SK-N-MC (cell line): Measurements from ENCODE around the gene FBRS.
"Not testable (repeated sequence)": the region's sequence is repeated elsewhere in the genome, so short reads cannot be mapped to it uniquely, and the experiment has no call there.

Source experiments
- DNase-seq: peaks from one replicate; pipeline ENCODE4 v3.0.0-alpha.2; 2011; ENCODE audit warnings: low read depth, low spot score
- H3K27ac ChIP-seq: fragments of 200-600 bp; sonication (generic); 2 replicates; pipeline ENCODE4 v1.5.1; 2016; ENCODE audit warnings: mixed run types
- H3K36me3 ChIP-seq: fragments of 200-600 bp; sonication (generic); 2 replicates; pipeline ENCODE4 v1.6.1; 2017; ENCODE audit warnings: antibody characterized with exemption, low read length, mixed read lengths; ENCODE audit not compliant: insufficient read depth
- H3K4me3 ChIP-seq: fragments of 200-600 bp; sonication (generic); 2 replicates; pipeline ENCODE4 v1.5.1; 2016
- H3K9ac ChIP-seq: fragments of 200-600 bp; sonication (generic); 2 replicates; pipeline ENCODE4 v1.8.0; 2017; ENCODE audit warnings: mixed run types, mixed read lengths; ENCODE audit not compliant: insufficient read length
- H3K9me3 ChIP-seq: fragments of 200-600 bp; sonication (generic); 2 replicates; pipeline ENCODE4 v1.6.1; 2017; ENCODE audit warnings: low read depth, mild to moderate bottlenecking, antibody characterized with exemption, low read length, moderate library complexity, mixed read lengths
- EZH2 ChIP-seq: fragments of 200-600 bp; sonication (generic); IDR thresholded peaks from one replicate; pipeline ENCODE4 v1.6.1; 2017; ENCODE audit warnings: antibody characterized with exemption
- FOXP2 ChIP-seq: optimal IDR thresholded peaks from 2 replicates; pipeline ENCODE3; 2011; ENCODE audit warnings: mild to moderate bottlenecking, moderate library complexity; ENCODE audit not compliant: insufficient read depth; ENCODE audit errors: extremely low read length, control extremely low read depth
- POLR2AphosphoS5 ChIP-seq: IDR thresholded peaks from 2 replicates; pipeline ENCODE4 v1.6.1; 2012; ENCODE audit warnings: mild to moderate bottlenecking, low read depth, low read length, borderline replicate concordance

The FBRS gene

GRCh38 chr16:30621765-30622164 is 36.5 kb upstream of the FBRS start:
- Histone ChIP-seq H3K9ac (no peak overlapping the region), H3K4me3 (no peak overlapping the region), H3K36me3 (no peaks in the 10 kb centered on the region), H3K27ac (peak overlapping the region; percentile 44; the same call in 1 of the 2 replicates), H3K9me3 (no peaks in the 10 kb centered on the region)
- TF ChIP-seq EZH2: no peak
- no peak for TF ChIP-seq POLR2AphosphoS5
- TF ChIP-seq FOXP2: no peak
- DNase-seq: no peak

GRCh38 chr16:30622455-30623032 is 35.7 kb upstream of the FBRS start:
- Histone ChIP-seq H3K36me3 (no peaks in the 10 kb centered on the region), H3K27ac (no peak overlapping the region; the same call in 1 of the 2 replicates), H3K9ac (no peak overlapping the region), H3K4me3 (no peak overlapping the region), H3K9me3 (no peaks in the 10 kb centered on the region)
- TF ChIP-seq POLR2AphosphoS5 (no peak), EZH2 (no peak), FOXP2 (no peak)
- DNase-seq: no peak

GRCh38 chr16:30623536-30624283 is 34.5 kb upstream of the FBRS start:
- DNase-seq: no peak
- TF ChIP-seq FOXP2 (no peak), EZH2 (no peak), POLR2AphosphoS5 (no peak)
- Histone ChIP-seq H3K4me3 (no peak overlapping the region), H3K9ac (no peak overlapping the region), H3K27ac (no peak overlapping the region), H3K9me3 (no peaks in the 10 kb centered on the region), H3K36me3 (no peaks in the 10 kb centered on the region)

GRCh38 chr16:30626236-30626635 is 32.0 kb upstream of the FBRS start:
- Histone ChIP-seq H3K27ac (no peak overlapping the region), H3K36me3 (no peaks in the 10 kb centered on the region), H3K4me3 (no peak overlapping the region), H3K9ac (no peak overlapping the region), H3K9me3 (no peaks in the 10 kb centered on the region)
- TF ChIP-seq POLR2AphosphoS5 (no peak), EZH2 (no peak)
- no peak for DNase-seq

- DNase-seq: no peak
- Histone ChIP-seq H3K9ac (no peak overlapping the region), H3K36me3 (no peaks in the 10 kb centered on the region), H3K9me3 (no peaks in the 10 kb centered on the region), H3K27ac (no peak overlapping the region), H3K4me3 (peak overlapping the region; percentile 40; the same call in 1 of the 2 replicates)
- TF ChIP-seq FOXP2 (no peak), POLR2AphosphoS5 (no peak), EZH2 (no peak)
These were observed 29.3 kb upstream of the FBRS start for GRCh38 chr16:30628628-30629540.

GRCh38 chr16:30632454-30632853 is 25.8 kb upstream of the FBRS start:
- H3K9ac ChIP-seq, H3K4me3 ChIP-seq, H3K27ac ChIP-seq, DNase-seq, H3K9me3 ChIP-seq, H3K36me3 ChIP-seq: not testable (repeated sequence)

GRCh38 chr16:30633526-30633925 is 24.7 kb upstream of the FBRS start:
- Histone ChIP-seq H3K9me3 (no peaks in the 10 kb centered on the region), H3K9ac (peak overlapping the region; percentile 97), H3K36me3 (no peaks in the 10 kb centered on the region), H3K4me3 (peak overlapping the region; percentile 98), H3K27ac (peak overlapping the region; percentile 80)
- TF ChIP-seq EZH2: no peak
- TF ChIP-seq FOXP2: no peak
- TF ChIP-seq POLR2AphosphoS5: no peak
- DNase-seq: no peak

GRCh38 chr16:30636599-30636998 is 21.6 kb upstream of the FBRS start:
- no peak overlapping the region for H3K9ac ChIP-seq
- H3K36me3 ChIP-seq: no peaks in the 10 kb centered on the region
- H3K4me3 ChIP-seq: no peak overlapping the region
- DNase-seq: no peak
- TF ChIP-seq POLR2AphosphoS5 (no peak), FOXP2 (no peak), EZH2 (no peak)
- no peak overlapping the region for H3K27ac ChIP-seq
- H3K9me3 ChIP-seq: no peaks in the 10 kb centered on the region

- H3K36me3 ChIP-seq, DNase-seq, H3K27ac ChIP-seq, H3K9me3 ChIP-seq, H3K4me3 ChIP-seq, H3K9ac ChIP-seq: not testable (repeated sequence)
These were observed 21.1 kb upstream of the FBRS start for GRCh38 chr16:30637139-30637538.
